Ovary (tissue), 9 donors: ENCODE data around the gene APBA1. TPM values are rescaled to one million over a fixed set of nuclear protein-coding genes. Genes with fewer than 3 reads are reported as not detected.

ENCODE experiments used
- DNase-seq, 5 donors: peaks; one replicate each; pipeline ENCODE4 v3.0.0-alpha.2; 2019 to 2020
- H3K27ac ChIP-seq, 2 donors: fragments of 200-600 bp; one replicate each; pipeline versions ENCODE4 v1.5.1 to v1.8.0; 2019 to 2022
- H3K27me3 ChIP-seq: fragments of 200-600 bp; one replicate; pipeline ENCODE4 v1.8.0; 2022
- H3K36me3 ChIP-seq: fragments of 200-600 bp; sonication (generic); one replicate; pipeline ENCODE4 v1.5.1; 2019
- H3K4me1 ChIP-seq: one replicate; pipeline ENCODE4 v1.8.1; 2013; ENCODE audit warnings: mild to moderate bottlenecking, moderate library complexity; ENCODE audit not compliant: insufficient read depth
- H3K4me3 ChIP-seq: fragments of 200-600 bp; sonication (generic); one replicate; pipeline ENCODE4 v1.5.1; 2017
- H3K9me3 ChIP-seq, 2 donors: fragments of 200-600 bp in 1 of 2; sonication (generic) in 1 of 2; one replicate each; pipeline versions ENCODE4 v1.5.1 to v1.8.1; 2013 to 2019; ENCODE audit warnings: mild to moderate bottlenecking in 1 of 2, moderate library complexity in 1 of 2
- EP300 ChIP-seq: sonication (generic); formaldehyde crosslinking; IDR thresholded peaks from one replicate; pipeline ENCODE4 v1.6.1; 2017; ENCODE audit warnings: antibody characterized with exemption
- POLR2A ChIP-seq: fragments of 450-650 bp; IDR thresholded peaks from one replicate; pipeline ENCODE4 v1.6.1; 2017; ENCODE audit warnings: antibody characterized with exemption, mild to moderate bottlenecking, moderate library complexity
- WGBS, 3 donors: extraction: QIAGEN DNeasy Blood & Tissue Kit in 1 of 3; methylation state at CpG; one replicate each; pipeline versions ENCODE4 v1.1.5 to v1.1.7; 2013 to 2017; 5-methylcytosine and 5-hydroxymethylcytosine counted together
- intact Hi-C, 4 donors: fragments of 100-400 bp; cut with DNase I; formaldehyde crosslinking; loops; one replicate each; pipeline versions ENCODE4 v1.11.0 to v1.15.1; 2022 to 2023
- polyA plus RNA-seq, 2 donors: library from polyadenylated mRNA; stranded (reverse); fragments of 200-250 nt in 1 of 2; fragments of 350-450 nt in 1 of 2; fragmentation: Illumina TruSeq in 1 of 2; extraction: RNeasy Lipid Tissue Mini Kit (QIAGEN cat#74804) in 1 of 2; gene quantifications; one replicate each; pipeline ENCODE4 v1.2.3, GENCODE V29; 2013 to 2014
- total RNA-seq, 7 donors: library from RNA; depleted of rRNA in 2 of 7; stranded (reverse); fragments of >200 nt in 2 of 7; fragmentation: NEBNext Ultra II Directional in 3 of 7; extraction: Animal tissue kit (Norgen Biotek cat#: 25700) in 3 of 7; gene quantifications; one replicate each; pipeline versions ENCODE4 v1.1.0 to v1.2.4, GENCODE V29; 2016 to 2023
- TF ChIP-seq, protein P1 (sequence below), 3 donors: fragments of 450-650 bp in 2 of 3; fragments of 200-600 bp in 1 of 3; IDR thresholded peaks; one replicate each; pipeline versions ENCODE4 v1.5.1 to v1.8.0; 2016 to 2022; ENCODE audit warnings: antibody characterized with exemption in 3 of 3, mild to moderate bottlenecking in 1 of 3
- donor health status: DM: no; HTN: no; CAD: no; lungs with moderate emphysema.
- donor health status: DM: no; HTN: no; CAD: no.
- donor health status: Bipolar disorder and iron deficiency.
- donor health status: DM: yes; HTN: yes; CAD: no.
- donor health status: DM: no; HTN: no; CAD: no.
- donor health status: DM: yes; HTN: yes; CAD: no.

Gene APBA1
- total and polyA plus RNA-seq, 9 donors, result 2.8 to 17.6 (median 12.9) TPM

DNA sequence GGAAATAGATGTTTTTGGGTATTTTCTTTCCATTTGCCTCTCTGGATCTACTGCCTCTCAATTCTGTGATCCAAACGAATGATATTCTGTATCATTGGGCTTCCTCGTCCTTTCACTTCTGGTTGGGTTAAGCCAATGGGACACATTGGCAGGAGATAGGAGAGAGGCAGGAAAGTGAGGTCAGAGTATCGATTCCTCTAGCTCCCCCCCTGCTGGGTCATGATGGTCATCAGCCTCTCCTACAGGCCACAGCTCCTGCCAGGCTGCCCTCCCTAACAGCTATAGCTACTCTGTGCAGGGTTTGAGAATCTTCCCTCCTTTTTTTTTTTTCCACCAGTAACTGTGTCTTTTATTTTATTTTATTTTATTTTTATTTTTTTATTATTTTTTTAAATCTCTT lies 39.4 kb downstream of the APBA1 start:
- H3K27me3 ChIP-seq, result no peaks in the 10 kb centered on the region
- DNase-seq, result no peak
- intact Hi-C loops, result no loop called here
- no peaks in the 10 kb centered on the region for H3K4me1 ChIP-seq
- H3K4me3 ChIP-seq, result no peak overlapping the region
- no peaks in the 10 kb centered on the region for H3K9me3 ChIP-seq
- no peak overlapping the region for H3K27ac ChIP-seq
- H3K36me3 ChIP-seq, result no peaks in the 10 kb centered on the region
- WGBS, 3 donors, result 56 to 62% (median 59%) methylated on average over 3 of the region's 3 CpGs
- no peak for TF ChIP-seq POLR2A
- TF ChIP-seq, protein P1, sequence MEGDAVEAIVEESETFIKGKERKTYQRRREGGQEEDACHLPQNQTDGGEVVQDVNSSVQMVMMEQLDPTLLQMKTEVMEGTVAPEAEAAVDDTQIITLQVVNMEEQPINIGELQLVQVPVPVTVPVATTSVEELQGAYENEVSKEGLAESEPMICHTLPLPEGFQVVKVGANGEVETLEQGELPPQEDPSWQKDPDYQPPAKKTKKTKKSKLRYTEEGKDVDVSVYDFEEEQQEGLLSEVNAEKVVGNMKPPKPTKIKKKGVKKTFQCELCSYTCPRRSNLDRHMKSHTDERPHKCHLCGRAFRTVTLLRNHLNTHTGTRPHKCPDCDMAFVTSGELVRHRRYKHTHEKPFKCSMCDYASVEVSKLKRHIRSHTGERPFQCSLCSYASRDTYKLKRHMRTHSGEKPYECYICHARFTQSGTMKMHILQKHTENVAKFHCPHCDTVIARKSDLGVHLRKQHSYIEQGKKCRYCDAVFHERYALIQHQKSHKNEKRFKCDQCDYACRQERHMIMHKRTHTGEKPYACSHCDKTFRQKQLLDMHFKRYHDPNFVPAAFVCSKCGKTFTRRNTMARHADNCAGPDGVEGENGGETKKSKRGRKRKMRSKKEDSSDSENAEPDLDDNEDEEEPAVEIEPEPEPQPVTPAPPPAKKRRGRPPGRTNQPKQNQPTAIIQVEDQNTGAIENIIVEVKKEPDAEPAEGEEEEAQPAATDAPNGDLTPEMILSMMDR (IDR thresholded peaks at IDR 0.05), result no peak
- TF ChIP-seq EP300, result no peak

- H3K27me3 ChIP-seq, result no peaks in the 10 kb centered on the region
- no peaks in the 10 kb centered on the region for H3K9me3 ChIP-seq
- H3K4me1 ChIP-seq, result peaks cover 7% of the 10 kb centered on the region
- H3K4me3 ChIP-seq, result no peak overlapping the region
- intact Hi-C loops, result no loop called here
- no peak overlapping the region for H3K27ac ChIP-seq
- 57 to 74% (median 63%) methylated on average over 3 of the region's 3 CpGs for WGBS, 3 donors
- DNase-seq, result no peak
- TF ChIP-seq EP300, result no peak
- TF ChIP-seq, protein P1 (IDR thresholded peaks at IDR 0.05), result no peak
- TF ChIP-seq POLR2A, result no peak
- no peaks in the 10 kb centered on the region for H3K36me3 ChIP-seq
These were observed 44.9 kb downstream of the APBA1 start for GRCh38 chr9:69627281-69627680.

- 37 to 46% (median 46%) methylated on average over 3 of the region's 3 CpGs for WGBS, 3 donors
- H3K4me3 ChIP-seq, result no peak overlapping the region
- intact Hi-C loops, result no loop called here
- no peaks in the 10 kb centered on the region for H3K27me3 ChIP-seq
- H3K9me3 ChIP-seq, result no peaks in the 10 kb centered on the region
- TF ChIP-seq, protein P1 (IDR thresholded peaks at IDR 0.05), result no peak
- TF ChIP-seq EP300, result no peak
- no peak for TF ChIP-seq POLR2A
- H3K4me1 ChIP-seq, result peaks cover 7% of the 10 kb centered on the region
- no peak for DNase-seq
- no peaks in the 10 kb centered on the region for H3K36me3 ChIP-seq
- no peak overlapping the region for H3K27ac ChIP-seq
These were observed 48.9 kb downstream of the APBA1 start for GRCh38 chr9:69623276-69623675.

- Histone ChIP-seq H3K9me3 (no peaks in the 10 kb centered on the region), H3K27me3 (no peaks in the 10 kb centered on the region), H3K27ac (no peak overlapping the region), H3K4me1 (peaks cover 7% of the 10 kb centered on the region), H3K36me3 (no peaks in the 10 kb centered on the region), H3K4me3 (no peak overlapping the region)
- 45 to 53% (median 50%) methylated on average over 3 of the region's 3 CpGs for WGBS, 3 donors
- TF ChIP-seq, protein P1 (IDR thresholded peaks at IDR 0.05), result no peak
- TF ChIP-seq POLR2A, result no peak
- no peak for TF ChIP-seq EP300
- intact Hi-C loops, result no loop called here
- DNase-seq, result no peak
These were observed 49.5 kb downstream of the APBA1 start for GRCh38 chr9:69622676-69623075.
